ENCODE results near the gene FAR2. TPM values are rescaled to one million over a fixed set of nuclear protein-coding genes. Genes with fewer than 3 reads are reported as not detected.

FAR2 gene
- total RNA-seq, 1 experiment from 2014 or later: 22.1 TPM

DNA sequence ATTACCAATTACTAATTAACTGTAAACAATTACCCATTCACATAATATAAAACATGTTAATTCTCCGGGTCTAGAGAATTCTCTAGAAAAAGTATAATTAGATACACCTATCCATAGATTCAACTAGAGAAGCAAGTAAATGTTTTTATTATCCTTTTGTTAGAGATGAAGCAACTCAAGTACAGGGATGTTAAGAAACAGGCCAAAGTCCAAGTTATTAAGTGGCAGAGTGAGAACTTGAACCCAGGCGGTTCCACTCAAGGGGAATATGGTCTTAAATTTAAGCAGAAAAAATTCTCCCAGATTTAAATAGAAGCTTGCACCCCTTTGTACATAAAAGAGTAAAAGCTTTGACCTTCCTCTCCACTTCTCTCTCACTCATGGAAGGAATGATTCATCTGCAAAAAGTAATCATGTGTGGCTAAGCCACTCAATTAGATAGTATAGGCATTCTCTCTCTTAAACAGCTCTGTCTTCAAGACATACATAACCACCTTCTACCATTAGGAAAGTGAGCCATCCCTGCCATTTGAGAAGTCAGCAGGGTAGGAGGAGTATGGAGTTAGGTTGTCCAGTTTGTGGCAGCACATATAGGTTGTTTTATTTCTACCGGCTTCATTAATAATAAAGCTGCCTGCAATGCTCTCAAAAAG lies 197.8 kb downstream of the FAR2 start:
- H3K79me1 ChIP-seq (ENCODE audit: insufficient read depth, low read depth, low read length, poor library complexity, severe bottlenecking): no peaks in the 10 kb centered on the region
- no peak overlapping the region for H3T11ph ChIP-seq (ENCODE audit: low read length)
- Mint-ChIP-seq H3K27me3 (ENCODE audit: low read depth) (no peaks in the 10 kb centered on the region), H3K27ac (no peak overlapping the region), H3K4me3 (no peak overlapping the region), H3K4me1 (no peaks in the 10 kb centered on the region), H3K9me3 (no peaks in the 10 kb centered on the region), H3K36me3 (ENCODE audit: insufficient read depth in 1 of 3, low read depth in 3 of 3) (peaks cover 2 to 39% (median 26%) of the 10 kb centered on the region in 3 experiments; a peak in 6 of 7 replicates)
- H2BK12ac ChIP-seq (ENCODE audit: insufficient read length, low read depth, low read length): no peak overlapping the region
- H2AFZ ChIP-seq (ENCODE audit: low read length): no peak overlapping the region
- TF ChIP-seq, protein P1, sequence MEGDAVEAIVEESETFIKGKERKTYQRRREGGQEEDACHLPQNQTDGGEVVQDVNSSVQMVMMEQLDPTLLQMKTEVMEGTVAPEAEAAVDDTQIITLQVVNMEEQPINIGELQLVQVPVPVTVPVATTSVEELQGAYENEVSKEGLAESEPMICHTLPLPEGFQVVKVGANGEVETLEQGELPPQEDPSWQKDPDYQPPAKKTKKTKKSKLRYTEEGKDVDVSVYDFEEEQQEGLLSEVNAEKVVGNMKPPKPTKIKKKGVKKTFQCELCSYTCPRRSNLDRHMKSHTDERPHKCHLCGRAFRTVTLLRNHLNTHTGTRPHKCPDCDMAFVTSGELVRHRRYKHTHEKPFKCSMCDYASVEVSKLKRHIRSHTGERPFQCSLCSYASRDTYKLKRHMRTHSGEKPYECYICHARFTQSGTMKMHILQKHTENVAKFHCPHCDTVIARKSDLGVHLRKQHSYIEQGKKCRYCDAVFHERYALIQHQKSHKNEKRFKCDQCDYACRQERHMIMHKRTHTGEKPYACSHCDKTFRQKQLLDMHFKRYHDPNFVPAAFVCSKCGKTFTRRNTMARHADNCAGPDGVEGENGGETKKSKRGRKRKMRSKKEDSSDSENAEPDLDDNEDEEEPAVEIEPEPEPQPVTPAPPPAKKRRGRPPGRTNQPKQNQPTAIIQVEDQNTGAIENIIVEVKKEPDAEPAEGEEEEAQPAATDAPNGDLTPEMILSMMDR (conservative IDR thresholded peaks at IDR 0.05): no peak
- H3K23me2 ChIP-seq (ENCODE audit: insufficient read length, low read depth, low read length, poor library complexity, severe bottlenecking): no peaks in the 10 kb centered on the region
- H4K5ac ChIP-seq (ENCODE audit: insufficient read length, low read depth, low read length): no peak overlapping the region
- no peak overlapping the region for H3K23ac ChIP-seq (ENCODE audit: insufficient read length, low read depth, low read length)
- H2AK5ac ChIP-seq (ENCODE audit: insufficient read length, low read length): no peak overlapping the region
- H4K91ac ChIP-seq (ENCODE audit: insufficient read length, low read depth, low read length): no peak overlapping the region
- no peaks in the 10 kb centered on the region for H3K79me2 ChIP-seq (ENCODE audit: insufficient read depth, low read length)
- no peak overlapping the region for H3K56ac ChIP-seq (ENCODE audit: insufficient read length, low read depth, low read length)
- no peaks in the 10 kb centered on the region for H4K20me1 ChIP-seq (ENCODE audit: control insufficient read depth, insufficient read depth, insufficient read length)
- no peak overlapping the region for H3K4ac ChIP-seq (ENCODE audit: low read depth, low read length)
- no peak overlapping the region for H3K18ac ChIP-seq (ENCODE audit: insufficient read length, low read depth, low read length)
- no peaks in the 10 kb centered on the region for H3K27me3 ChIP-seq (ENCODE audit: insufficient read depth, low read length)
- H3K9me3 ChIP-seq (ENCODE audit: control insufficient read depth, low read depth, low read length): no peaks in the 10 kb centered on the region
- H4K8ac ChIP-seq (replicated peaks; ENCODE audit: insufficient read length, low read depth, low read length): no peak overlapping the region
- no peaks in the 10 kb centered on the region for H3K4me1 ChIP-seq (ENCODE audit: insufficient read depth, low read length)
- H3K14ac ChIP-seq (ENCODE audit: insufficient read depth, low read length): no peak overlapping the region
- H2BK15ac ChIP-seq (ENCODE audit: low read depth, low read length): no peak overlapping the region
- no peak overlapping the region for H3K27ac ChIP-seq (ENCODE audit: insufficient read length, low read depth, low read length)
- no peak overlapping the region for H3K4me2 ChIP-seq (ENCODE audit: insufficient read depth, insufficient read length, low read length)
- no peak overlapping the region for H2BK120ac ChIP-seq (ENCODE audit: low read depth, low read length, poor library complexity, severe bottlenecking)
- H2BK5ac ChIP-seq (ENCODE audit: insufficient read length, low read length): no peak overlapping the region
- no CpG with 5 or more reads among the region's 3 CpGs for WGBS (ENCODE audit: extremely low coverage, insufficient read length, low lambda C conversion rate)
- DNase-seq: no peak
- H2BK20ac ChIP-seq (ENCODE audit: low read depth, low read length, poor library complexity, severe bottlenecking): no peak overlapping the region
- H3K9ac ChIP-seq (ENCODE audit: extremely low read depth, insufficient read length, low read length): no peak overlapping the region
